Gastrocnemius medialis (tissue), 4 donors: ENCODE measurements around the gene KRT27. TPM values are rescaled to one million over a fixed set of nuclear protein-coding genes. Genes with fewer than 3 reads are reported as not detected.

Experiments used
- ATAC-seq, 2 donors: fragments of 150-250 bp; one replicate each; pipeline ENCODE4 v1.9.1; 2016
- DNase-seq, 2 donors: peaks; one replicate each; pipeline ENCODE4 v3.0.0-alpha.2; 2019
- H3K27ac ChIP-seq, 4 donors: fragments of 200-600 bp; sonication (generic); 1 replicate in 1 of 4; 2 replicates in 3 of 4; pipeline ENCODE4 v1.5.1; 2016 to 2018; ENCODE audit warnings: mild to moderate bottlenecking in 2 of 4, moderate library complexity in 1 of 4
- H3K27me3 ChIP-seq, 3 donors: fragments of 200-600 bp; sonication (generic) in 2 of 3; 1 replicate in 1 of 3; 2 replicates in 2 of 3; pipeline versions ENCODE4 v1.5.1 to v1.6.0; 2016 to 2019; ENCODE audit warnings: mild to moderate bottlenecking in 1 of 3, moderate library complexity in 1 of 3
- H3K36me3 ChIP-seq, 2 donors: fragments of 200-600 bp; sonication (generic) in 1 of 2; one replicate each; pipeline ENCODE4 v1.5.1; 2017 to 2018
- H3K4me1 ChIP-seq, 2 donors: fragments of 200-600 bp; sonication (generic) in 1 of 2; one replicate each; pipeline ENCODE4 v1.5.1; 2016 to 2017; ENCODE audit warnings: mild to moderate bottlenecking in 2 of 2
- H3K4me3 ChIP-seq, 4 donors: fragments of 200-600 bp; sonication (generic) in 3 of 4; 1 replicate in 1 of 4; 2 replicates in 3 of 4; pipeline ENCODE4 v1.5.1; 2016 to 2019; ENCODE audit warnings: mild to moderate bottlenecking in 2 of 4
- H3K9me3 ChIP-seq, 3 donors: fragments of 200-600 bp; sonication (generic) in 2 of 3; 1 replicate in 1 of 3; 2 replicates in 2 of 3; pipeline ENCODE4 v1.5.1; 2016 to 2019
- CTCF ChIP-seq, 5 experiments: fragments of 450-650 bp in 3 of 5; fragments of 200-600 bp in 2 of 5; sonication (generic) in 2 of 5; IDR thresholded peaks in 4 of 5; conservative IDR thresholded peaks in 1 of 5; 1 replicate in 4 of 5; 2 replicates in 1 of 5; pipeline ENCODE4 v1.5.1; 2016 to 2019; ENCODE audit warnings: antibody characterized with exemption in 5 of 5, mild to moderate bottlenecking in 3 of 5, moderate library complexity in 3 of 5
- POLR2A ChIP-seq, 2 donors: fragments of 450-650 bp; IDR thresholded peaks; one replicate each; pipeline ENCODE4 v1.6.1; 2017; ENCODE audit warnings: antibody characterized with exemption in 2 of 2, mild to moderate bottlenecking in 2 of 2, moderate library complexity in 2 of 2
- in situ Hi-C, 4 donors: fragments of 200-750 bp; cut with MboI; loops; one replicate each; pipeline versions ENCODE4 v1.15.0 to v1.8.0; 2017; ENCODE audit warnings: low sequenced_read_pairs in 4 of 4
- intact Hi-C: fragments of 100-400 bp; cut with DNase I; formaldehyde crosslinking; loops from one replicate; pipeline ENCODE4 v1.15.1; 2023; ENCODE audit warnings: low total_unique reads
- total RNA-seq, 4 donors: library from RNA; depleted of rRNA; stranded (reverse); fragments of >200 nt; gene quantifications; one replicate each; pipeline versions ENCODE4 v1.1.0 to v1.2.3, GENCODE V29; 2016

Gene KRT27
- total RNA-seq, 4 donors from 2014 or later: not detected

GRCh38 chr17:40825599-40825998 lies 43.2 kb upstream of the KRT27 start:
- H3K4me1 ChIP-seq: no peaks in the 10 kb centered on the region
- H3K4me3 ChIP-seq: no peak overlapping the region
- no peak for TF ChIP-seq POLR2A (IDR thresholded peaks at IDR 0.05)
- TF ChIP-seq CTCF (IDR thresholded peaks at IDR 0.05 in 4 of 5, conservative IDR thresholded peaks at IDR 0.05 in 1 of 5): no peak
- intact Hi-C loops (no loop called here), in situ Hi-C loops (no loop called here)
- H3K27me3 ChIP-seq: no peaks in the 10 kb centered on the region
- H3K27ac ChIP-seq: no peak overlapping the region
- H3K9me3 ChIP-seq: no peaks in the 10 kb centered on the region
- H3K36me3 ChIP-seq: no peaks in the 10 kb centered on the region
- DNase-seq: no peak
- no peak for ATAC-seq

GRCh38 chr17:40824015-40824832 lies 41.9 kb upstream of the KRT27 start:
- Histone ChIP-seq H3K4me1 (peaks cover 7 to 13% of the 10 kb centered on the region in 2 donors), H3K36me3 (no peaks in the 10 kb centered on the region), H3K4me3 (no peak overlapping the region), H3K9me3 (no peaks in the 10 kb centered on the region), H3K27me3 (no peaks in the 10 kb centered on the region), H3K27ac (no peak overlapping the region)
- DNase-seq (no peak), ATAC-seq (no peak)
- intact Hi-C loops: no loop called here
- in situ Hi-C loops: loop anchor here in 1 of 4 donors (25.0 kb wide), 1 partner anchor 838 kb away; no protein-coding TSS in a partner anchor
- no peak for TF ChIP-seq CTCF (IDR thresholded peaks at IDR 0.05 in 4 of 5, conservative IDR thresholded peaks at IDR 0.05 in 1 of 5)
- TF ChIP-seq POLR2A (IDR thresholded peaks at IDR 0.05): no peak

- no peaks in the 10 kb centered on the region for H3K27me3 ChIP-seq
- intact Hi-C loops (no loop called here), in situ Hi-C loops (loop anchor here in 1 of 4 donors (25.0 kb wide), 1 partner anchor 840 kb away; no protein-coding TSS in a partner anchor)
- DNase-seq (no peak), ATAC-seq (no peak)
- H3K4me1 ChIP-seq: peaks cover 14 to 22% of the 10 kb centered on the region in 2 donors
- no peak for TF ChIP-seq CTCF (IDR thresholded peaks at IDR 0.05 in 4 of 5, conservative IDR thresholded peaks at IDR 0.05 in 1 of 5)
- TF ChIP-seq POLR2A (IDR thresholded peaks at IDR 0.05): no peak
- H3K9me3 ChIP-seq: no peaks in the 10 kb centered on the region
- no peak within 1 kb of the TSS for H3K27ac ChIP-seq
- H3K4me3 ChIP-seq: no peak within 1 kb of the TSS
- peaks cover 0 to 10% of the 10 kb centered on the region in 2 donors for H3K36me3 ChIP-seq
Measured at GRCh38 chr17:40822132-40822812, 39.9 kb upstream of the KRT27 start, which contains the start of gene KRT10. KRT10 (minus strand) TSS chr17:40822614; CDS start chr17:40822585, 29 bp downstream.

GRCh38 chr17:40821536-40821935 lies 39.2 kb upstream of the KRT27 start:
- H3K27me3 ChIP-seq: no peaks in the 10 kb centered on the region
- H3K4me1 ChIP-seq: peaks cover 14 to 22% of the 10 kb centered on the region in 2 donors
- H3K36me3 ChIP-seq: peaks cover 0 to 17% of the 10 kb centered on the region in 2 donors
- H3K4me3 ChIP-seq: no peak overlapping the region
- TF ChIP-seq POLR2A (IDR thresholded peaks at IDR 0.05) (no peak), CTCF (IDR thresholded peaks at IDR 0.05 in 4 of 5, conservative IDR thresholded peaks at IDR 0.05 in 1 of 5) (no peak)
- no peak for ATAC-seq
- intact Hi-C loops (no loop called here), in situ Hi-C loops (loop anchor here in 1 of 4 donors (25.0 kb wide), 1 partner anchor 841 kb away; no protein-coding TSS in a partner anchor)
- no peak overlapping the region for H3K27ac ChIP-seq
- DNase-seq: no peak
- no peaks in the 10 kb centered on the region for H3K9me3 ChIP-seq
